Thymus (tissue), 11 donors: ENCODE data around the gene SGK1. TPM values are rescaled to one million over a fixed set of nuclear protein-coding genes. Genes with fewer than 3 reads are reported as not detected.
"Not testable (repeated sequence)": the region's sequence is repeated elsewhere in the genome, so short reads cannot be mapped to it uniquely, and the experiment has no call there.

Experiments used
- DNase-seq, 9 donors: peaks; one replicate each; pipeline ENCODE4 v3.0.0-alpha.2; 2013; ENCODE audit warnings: low spot score in 9 of 9, low read depth in 6 of 9, missing footprints in 1 of 9
- H3K27ac ChIP-seq, 2 donors: one replicate each; pipeline ENCODE4 v1.5.1; 2013; ENCODE audit warnings: control low read depth in 1 of 2, low read depth in 1 of 2, low read length in 1 of 2, mild to moderate bottlenecking in 1 of 2, moderate library complexity in 1 of 2
- H3K27me3 ChIP-seq, 2 donors: one replicate each; pipeline ENCODE4 v1.5.1; 2013; ENCODE audit warnings: low read length in 1 of 2; ENCODE audit not compliant: control insufficient read depth in 2 of 2, insufficient read depth in 1 of 2
- H3K36me3 ChIP-seq, 2 donors: one replicate each; pipeline ENCODE4 v1.5.1; 2013; ENCODE audit warnings: low read length in 1 of 2, mild to moderate bottlenecking in 1 of 2, moderate library complexity in 1 of 2; ENCODE audit not compliant: control insufficient read depth in 2 of 2, insufficient read depth in 2 of 2
- H3K4me1 ChIP-seq, 2 donors: one replicate each; pipeline ENCODE4 v1.5.1; 2013; ENCODE audit warnings: low read length in 2 of 2; ENCODE audit not compliant: control insufficient read depth in 2 of 2, insufficient read depth in 2 of 2
- H3K4me3 ChIP-seq, 2 donors: one replicate each; pipeline ENCODE4 v1.5.1; 2013; ENCODE audit warnings: low read length in 2 of 2, control low read depth in 1 of 2, mild to moderate bottlenecking in 1 of 2
- H3K9me3 ChIP-seq, 2 donors: one replicate each; pipeline ENCODE4 v1.5.1; 2013; ENCODE audit warnings: low read length in 1 of 2, mild to moderate bottlenecking in 1 of 2; ENCODE audit not compliant: control insufficient read depth in 2 of 2, insufficient read depth in 1 of 2
- WGBS: extraction: QIAGEN DNeasy Blood & Tissue Kit; methylation state at CpG from one replicate; pipeline ENCODE4 v1.1.7; 2013; 5-methylcytosine and 5-hydroxymethylcytosine counted together
- polyA plus RNA-seq: library from polyadenylated mRNA; stranded (reverse); fragments of 200-250 nt; gene quantifications from one replicate; pipeline ENCODE4 v1.2.3, GENCODE V29; 2013
- total RNA-seq: library from RNA; stranded (reverse); fragments of 120-200 nt; gene quantifications from one replicate; pipeline ENCODE4 v1.2.4, GENCODE V29; 2013
- donor health status: healthy.

Gene SGK1
- total and polyA plus RNA-seq, 2 donors, result 44.8 to 183 TPM

DNA sequence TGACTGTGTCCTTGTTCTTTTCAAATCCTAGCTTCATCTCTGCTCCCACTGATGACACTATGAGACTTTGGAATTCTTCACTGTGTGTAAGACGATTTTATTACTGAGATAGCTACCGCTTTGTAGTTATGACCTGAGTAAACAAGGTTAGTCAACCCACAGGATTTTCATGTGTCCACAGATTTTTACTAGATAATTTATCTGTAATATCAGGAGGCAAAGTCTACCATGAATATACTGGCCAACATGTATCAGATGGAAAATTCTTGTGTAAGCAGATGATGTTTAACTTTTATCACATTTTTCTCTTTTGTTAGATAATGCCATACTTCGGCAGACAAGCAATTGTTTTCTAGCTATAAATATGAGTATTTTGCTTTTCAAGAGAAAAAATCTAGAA lies 119.8 kb downstream of the SGK1 start:
- Histone ChIP-seq H3K36me3 (no peaks in the 10 kb centered on the region), H3K4me3 (no peak overlapping the region), H3K4me1 (no peaks in the 10 kb centered on the region), H3K9me3 (peaks cover 0 to 3% of the 10 kb centered on the region in 2 donors), H3K27me3 (no peaks in the 10 kb centered on the region), H3K27ac (no peak overlapping the region)
- 97% methylated on average over 3 of the region's 3 CpGs for WGBS
- DNase-seq, result no peak

DNA sequence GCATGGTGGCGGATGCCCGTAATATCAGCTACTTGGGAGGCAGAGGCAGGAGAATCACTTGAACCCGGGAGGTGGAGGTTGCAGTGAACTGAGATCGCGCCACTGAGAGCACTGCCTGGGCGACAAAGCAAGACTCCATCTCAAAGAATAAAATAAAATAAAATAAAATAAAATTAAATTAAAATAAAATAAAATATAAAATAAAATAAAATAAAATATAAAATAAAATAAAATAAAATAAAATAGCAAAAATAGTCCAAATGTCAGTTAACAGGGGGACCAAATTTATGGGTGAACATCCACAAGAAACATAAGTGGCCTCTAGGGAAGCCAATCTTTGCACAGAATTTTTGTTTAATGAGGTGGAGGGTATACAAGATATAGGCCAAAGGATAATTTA lies 120.2 kb downstream of the SGK1 start:
- WGBS, result 93% methylated on average over 6 of the region's 6 CpGs
- H3K27me3 ChIP-seq, H3K36me3 ChIP-seq, DNase-seq, H3K4me1 ChIP-seq, H3K27ac ChIP-seq, H3K9me3 ChIP-seq, H3K4me3 ChIP-seq: not testable (repeated sequence)

DNA sequence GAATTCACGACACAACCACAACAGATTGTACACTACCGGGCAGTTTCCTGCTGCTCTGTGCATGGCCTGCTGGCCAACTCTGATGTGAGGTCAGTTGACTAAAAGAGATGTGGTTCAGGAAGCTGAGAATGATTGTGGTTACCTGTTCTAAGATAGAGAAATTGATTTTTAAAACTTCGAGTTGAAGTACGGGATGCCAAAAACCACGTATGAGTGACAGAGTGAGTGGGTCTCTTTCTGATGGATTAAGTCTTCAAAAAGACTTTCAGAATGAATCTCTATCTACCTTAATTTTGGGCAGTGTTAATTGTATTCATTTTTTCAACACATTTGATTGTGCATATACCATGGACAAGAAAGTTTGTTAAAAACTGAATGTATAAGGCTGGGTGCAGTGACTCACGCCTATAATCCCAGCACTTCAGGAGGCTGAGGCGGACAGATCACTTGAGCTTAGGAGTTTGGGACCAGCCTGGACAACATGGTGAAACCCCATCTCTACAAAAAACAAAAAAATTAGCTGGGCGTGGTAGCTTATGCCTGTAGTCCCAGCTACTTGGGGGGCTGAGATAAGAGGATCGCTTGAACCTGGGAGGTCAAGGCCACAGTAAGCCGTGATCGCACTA lies 121.2 kb downstream of the SGK1 start:
- no peak for DNase-seq
- WGBS, result 79% methylated on average over 11 of the region's 11 CpGs
- Histone ChIP-seq H3K27me3 (no peaks in the 10 kb centered on the region), H3K36me3 (no peaks in the 10 kb centered on the region), H3K4me3 (no peak overlapping the region), H3K9me3 (no peaks in the 10 kb centered on the region), H3K27ac (no peak overlapping the region), H3K4me1 (no peaks in the 10 kb centered on the region)

DNA sequence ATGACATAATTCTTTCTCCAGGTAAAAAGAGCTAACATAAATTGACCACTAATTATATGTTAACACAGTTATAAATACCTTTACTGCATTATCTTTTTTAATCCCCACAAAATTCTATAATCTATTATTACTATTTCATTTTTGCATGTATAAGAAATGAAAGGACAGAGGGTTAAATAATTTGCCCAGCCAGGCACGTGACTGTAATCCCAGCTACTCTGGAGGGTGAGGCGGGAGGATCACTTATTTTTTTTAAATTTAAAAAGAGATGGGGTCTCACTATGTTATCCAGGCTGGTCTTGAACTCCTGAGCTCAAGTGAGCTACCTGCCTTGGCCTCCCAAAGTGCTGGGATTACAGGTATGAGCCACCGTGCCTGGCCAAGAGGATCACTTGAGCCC lies 121.9 kb downstream of the SGK1 start:
- no peak overlapping the region for H3K4me3 ChIP-seq
- no peak for DNase-seq
- no peaks in the 10 kb centered on the region for H3K4me1 ChIP-seq
- H3K27ac ChIP-seq, result no peak overlapping the region
- no peaks in the 10 kb centered on the region for H3K27me3 ChIP-seq
- no peaks in the 10 kb centered on the region for H3K36me3 ChIP-seq
- H3K9me3 ChIP-seq, result no peaks in the 10 kb centered on the region
- 96% methylated on average over 3 of the region's 3 CpGs for WGBS

DNA sequence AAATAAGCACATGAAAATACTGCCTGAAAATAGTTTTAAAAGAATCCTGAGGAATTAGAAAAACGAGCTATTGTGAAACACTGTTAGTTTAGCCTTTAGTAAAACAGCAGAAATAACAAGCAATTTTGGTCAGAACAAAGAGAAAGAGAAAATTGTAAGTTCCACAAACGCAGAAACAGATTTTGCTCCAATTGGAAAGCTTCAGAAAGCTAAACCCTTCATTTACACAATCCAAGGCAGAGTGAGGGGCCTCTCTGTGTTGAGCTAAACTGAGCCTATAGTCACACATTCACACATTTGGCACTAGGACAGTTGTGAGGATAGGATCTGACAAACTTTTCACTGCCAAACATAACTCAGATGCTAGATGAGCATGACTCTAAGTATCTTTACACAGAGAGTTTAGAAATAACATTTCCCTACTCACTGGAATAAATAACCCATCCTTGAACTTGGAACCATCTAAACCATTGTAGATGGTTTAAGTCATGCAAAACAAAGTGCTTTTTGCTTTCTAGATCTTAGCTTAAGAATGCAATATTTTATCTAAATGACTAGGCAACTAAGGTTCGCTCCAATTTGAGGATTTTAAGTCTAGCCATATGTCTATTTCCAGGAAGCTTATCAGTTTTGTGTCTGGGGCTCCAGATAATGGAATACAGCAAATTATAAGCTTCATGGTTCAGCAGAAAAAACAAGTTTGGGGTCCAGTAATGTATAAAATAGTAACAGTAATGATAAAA lies 122.6 kb downstream of the SGK1 start:
- H3K9me3 ChIP-seq, result no peaks in the 10 kb centered on the region
- H3K4me3 ChIP-seq, result no peak overlapping the region
- no peak overlapping the region for H3K27ac ChIP-seq
- WGBS, result 89% methylated on average over 3 of the region's 3 CpGs
- H3K36me3 ChIP-seq, result no peaks in the 10 kb centered on the region
- no peaks in the 10 kb centered on the region for H3K27me3 ChIP-seq
- H3K4me1 ChIP-seq, result no peaks in the 10 kb centered on the region
- DNase-seq, result no peak

DNA sequence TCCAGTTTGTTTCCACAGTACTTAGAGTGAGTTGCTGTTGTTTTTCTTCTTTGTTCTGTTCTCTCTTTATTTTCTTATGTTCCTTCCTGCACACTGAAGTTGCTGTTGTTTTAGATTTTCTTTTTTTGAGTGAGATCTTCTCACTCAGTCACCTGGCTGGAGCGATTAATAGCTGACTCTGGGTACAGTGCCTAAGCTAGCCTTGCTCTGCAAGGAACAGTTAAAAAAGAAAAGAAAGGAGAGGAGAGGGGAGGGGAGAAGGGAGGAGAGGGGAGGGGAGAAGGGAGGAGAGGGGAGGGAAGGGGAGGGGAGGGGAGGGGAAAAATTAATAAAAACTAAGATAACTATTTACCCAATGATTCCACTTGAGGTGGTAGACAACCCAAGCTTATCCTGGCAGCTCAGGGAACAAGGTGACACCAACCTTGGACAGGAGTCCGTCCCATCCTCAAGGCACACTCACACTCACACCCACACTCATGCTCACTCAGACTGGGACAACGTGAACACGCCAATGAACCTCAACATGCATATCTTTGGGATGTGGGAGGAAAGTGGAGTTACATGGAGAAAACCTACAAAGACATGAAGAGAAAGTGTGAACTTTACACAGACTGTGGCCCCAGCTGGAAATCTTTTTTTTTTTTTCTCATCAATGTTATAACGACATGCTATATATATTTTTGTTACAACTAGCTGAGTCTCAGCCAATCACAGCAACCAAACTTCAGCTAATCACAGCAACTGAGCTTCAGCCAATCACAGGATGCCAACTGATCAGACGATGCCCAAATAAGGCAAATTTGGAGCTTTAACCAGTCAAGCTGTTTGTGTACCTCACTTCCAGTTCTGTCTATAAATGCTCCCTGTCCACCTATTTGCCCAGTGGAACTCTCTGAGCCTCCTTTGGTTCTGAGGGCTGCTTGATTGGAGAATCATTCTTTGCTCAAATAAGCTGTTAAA lies 124.1 kb downstream of the SGK1 start:
- WGBS, result 98% methylated on average over 6 of the region's 6 CpGs
- DNase-seq, result no peak
- H3K4me3 ChIP-seq, result no peak overlapping the region
- H3K4me1 ChIP-seq, result no peaks in the 10 kb centered on the region
- no peaks in the 10 kb centered on the region for H3K27me3 ChIP-seq
- H3K36me3 ChIP-seq, result no peaks in the 10 kb centered on the region
- H3K9me3 ChIP-seq, result no peaks in the 10 kb centered on the region
- no peak overlapping the region for H3K27ac ChIP-seq

DNA sequence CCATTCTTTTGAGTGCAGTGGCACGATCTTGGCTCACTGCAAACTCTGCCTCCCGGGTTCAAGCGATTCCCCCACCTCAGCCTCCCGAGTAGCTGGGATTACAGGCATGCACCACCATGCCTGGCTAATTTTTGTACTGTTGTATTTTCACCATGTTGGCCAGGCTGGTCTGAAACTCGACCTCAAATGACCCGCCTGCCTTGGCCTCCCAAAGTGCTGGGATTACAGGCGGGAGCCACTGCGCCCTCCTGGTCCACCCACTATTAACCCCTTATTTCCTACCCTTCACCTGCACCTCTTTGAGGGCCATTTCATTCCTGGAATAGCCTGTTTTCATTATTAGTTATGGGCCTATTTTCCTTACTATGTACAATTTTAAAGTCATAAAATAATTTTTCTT lies 125.3 kb downstream of the SGK1 start:
- not testable (repeated sequence) for DNase-seq, H3K27me3 ChIP-seq, H3K4me3 ChIP-seq, H3K27ac ChIP-seq, H3K4me1 ChIP-seq, H3K36me3 ChIP-seq, H3K9me3 ChIP-seq
- WGBS, result 97% methylated on average over 8 of the region's 8 CpGs

DNA sequence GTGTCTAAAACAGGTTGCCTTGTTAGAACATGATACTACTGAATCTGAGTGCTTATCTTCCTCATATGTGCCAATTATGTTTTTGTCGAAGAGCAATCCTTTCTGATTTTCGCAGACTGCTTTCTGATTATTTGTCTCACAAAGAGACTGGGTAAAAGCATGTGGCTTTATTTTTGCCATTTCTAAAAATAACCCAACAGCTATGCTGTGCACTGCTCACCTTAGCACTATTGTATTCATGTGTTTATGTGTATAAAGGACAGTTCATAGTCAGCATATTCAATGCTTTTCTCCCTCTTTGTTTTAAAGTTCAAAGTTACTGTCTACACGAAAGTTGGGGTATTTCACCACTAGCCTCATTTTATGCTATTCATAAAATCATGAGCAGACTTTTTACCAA lies 127.0 kb downstream of the SGK1 start:
- H3K27me3 ChIP-seq, result no peaks in the 10 kb centered on the region
- 95% methylated on average over 3 of the region's 3 CpGs for WGBS
- H3K4me3 ChIP-seq, result no peak overlapping the region
- H3K27ac ChIP-seq, result no peak overlapping the region
- H3K4me1 ChIP-seq, result no peaks in the 10 kb centered on the region
- H3K9me3 ChIP-seq, result no peaks in the 10 kb centered on the region
- no peaks in the 10 kb centered on the region for H3K36me3 ChIP-seq
- DNase-seq, result no peak

DNA sequence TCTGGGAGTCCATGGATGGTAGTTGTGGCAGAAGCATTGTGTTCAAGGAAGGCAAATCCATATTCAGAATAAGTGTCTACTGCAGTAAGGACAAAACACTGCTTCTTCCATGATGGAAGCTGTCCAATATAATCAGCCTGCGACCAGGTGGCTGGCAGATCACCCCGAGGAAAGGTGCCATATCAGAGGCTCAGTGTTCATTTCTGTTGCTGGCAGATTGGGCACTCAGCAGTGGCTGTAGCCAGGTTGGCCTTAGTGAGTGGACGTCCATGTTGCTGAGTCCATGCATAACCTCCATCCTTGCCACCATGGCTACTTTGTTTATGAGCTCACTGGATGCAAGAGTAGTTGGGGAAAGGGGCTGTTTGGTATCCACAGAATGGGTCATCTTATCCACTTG lies 130.2 kb downstream of the SGK1 start:
- Histone ChIP-seq H3K27ac (no peak overlapping the region), H3K27me3 (no peaks in the 10 kb centered on the region), H3K4me3 (no peak overlapping the region), H3K36me3 (no peaks in the 10 kb centered on the region), H3K9me3 (no peaks in the 10 kb centered on the region), H3K4me1 (no peaks in the 10 kb centered on the region)
- no peak for DNase-seq
- over 99% methylated on average over 3 of the region's 3 CpGs for WGBS
